ENCODE measurements around the gene DLEU7. TPM values are rescaled to one million over a fixed set of nuclear protein-coding genes. Genes with fewer than 3 reads are reported as not detected.

The DLEU7 gene
- total RNA-seq = not detected
- long read RNA-seq = 0 reads

- peak; percentile 28 for DNase-seq
- intact Hi-C loops (cut with micrococcal nuclease) = no loop called here
- no peak for ATAC-seq
Measured at GRCh38 chr13:50843257-50844083, at the start of gene DLEU7. Gene DLEU7 (minus strand): TSS chr13:50843692. CDS start chr13:50843646, 46 bp downstream.

GRCh38 chr13:50892210-50892944 lies 48.9 kb upstream of the DLEU7 start:
- intact Hi-C loops (cut with micrococcal nuclease) = no loop called here
- no peak for DNase-seq
- ATAC-seq = no peak

DNA sequence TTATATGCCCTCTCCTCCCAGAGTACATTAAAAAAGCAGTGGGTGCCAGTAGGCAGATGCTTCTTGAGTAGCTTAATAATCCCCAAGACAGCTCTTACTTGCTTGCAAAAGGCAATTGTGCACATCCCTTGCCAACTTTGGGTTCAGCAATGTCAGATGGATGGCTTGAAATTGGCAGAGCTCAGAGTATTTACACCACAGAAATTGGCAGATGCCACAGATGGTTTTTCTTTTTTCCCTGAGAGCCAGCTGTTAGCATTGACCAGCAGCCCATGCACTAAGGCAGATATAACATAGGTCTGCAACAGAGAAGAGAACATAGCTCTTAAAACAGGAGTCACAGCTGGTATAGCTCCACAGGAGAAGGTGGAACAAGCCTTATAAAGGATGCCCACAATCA lies 47.7 kb upstream of the DLEU7 start:
- ATAC-seq (no peak), DNase-seq (no peak)
- intact Hi-C loops (cut with micrococcal nuclease) = no loop called here

- ATAC-seq (no peak), DNase-seq (no peak)
- intact Hi-C loops (cut with micrococcal nuclease) = no loop called here
Measured at GRCh38 chr13:50889317-50889716, 45.8 kb upstream of the DLEU7 start.

DNA sequence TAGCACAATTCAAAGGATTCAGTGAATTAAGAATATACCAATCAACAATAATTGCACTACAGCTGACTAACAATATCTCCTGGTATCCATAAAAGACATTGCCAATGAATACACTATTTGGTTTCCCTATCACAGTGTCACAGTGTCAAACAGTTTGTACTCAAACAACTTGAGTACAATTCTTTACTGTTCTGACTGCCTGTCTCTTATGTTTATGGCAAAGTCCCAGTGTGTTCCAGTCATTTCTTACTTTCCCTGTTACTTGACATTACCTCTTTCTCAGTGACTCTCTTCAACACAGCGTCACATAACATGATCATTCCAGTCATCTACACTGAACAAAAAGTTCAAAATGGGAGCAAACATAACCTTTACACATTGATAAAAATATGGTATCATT lies 44.9 kb upstream of the DLEU7 start:
- DNase-seq = no peak
- ATAC-seq = no peak
- intact Hi-C loops (cut with micrococcal nuclease) = no loop called here

- ATAC-seq = no peak
- intact Hi-C loops (cut with micrococcal nuclease) = no loop called here
- no peak for DNase-seq
Measured at GRCh38 chr13:50887151-50887550, 43.7 kb upstream of the DLEU7 start.

DNA sequence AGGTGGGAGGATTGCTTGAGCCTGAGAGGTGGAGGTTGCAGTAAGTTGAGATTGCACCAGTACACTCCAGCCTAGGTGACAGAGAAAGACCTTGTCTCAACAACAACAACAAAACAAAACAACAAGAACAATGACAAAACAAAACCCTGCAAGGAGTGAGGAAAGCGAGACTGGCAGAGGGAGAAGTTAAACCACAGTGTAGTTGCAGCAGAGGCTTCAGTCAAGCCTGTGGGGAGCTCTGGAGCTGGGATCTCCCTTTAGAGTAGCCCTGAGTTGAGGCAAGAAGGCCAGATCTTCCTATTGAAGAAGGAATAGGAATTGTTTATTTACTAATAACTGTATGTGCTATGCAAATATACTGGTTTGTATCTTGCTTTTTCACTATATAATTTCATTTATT lies 40.8 kb upstream of the DLEU7 start:
- ATAC-seq (no peak), DNase-seq (no peak)
- intact Hi-C loops (cut with micrococcal nuclease) = no loop called here

- ATAC-seq = no peak
- no peak for DNase-seq
- intact Hi-C loops (cut with micrococcal nuclease) = no loop called here
Measured at GRCh38 chr13:50883728-50884127, 40.2 kb upstream of the DLEU7 start.

DNA sequence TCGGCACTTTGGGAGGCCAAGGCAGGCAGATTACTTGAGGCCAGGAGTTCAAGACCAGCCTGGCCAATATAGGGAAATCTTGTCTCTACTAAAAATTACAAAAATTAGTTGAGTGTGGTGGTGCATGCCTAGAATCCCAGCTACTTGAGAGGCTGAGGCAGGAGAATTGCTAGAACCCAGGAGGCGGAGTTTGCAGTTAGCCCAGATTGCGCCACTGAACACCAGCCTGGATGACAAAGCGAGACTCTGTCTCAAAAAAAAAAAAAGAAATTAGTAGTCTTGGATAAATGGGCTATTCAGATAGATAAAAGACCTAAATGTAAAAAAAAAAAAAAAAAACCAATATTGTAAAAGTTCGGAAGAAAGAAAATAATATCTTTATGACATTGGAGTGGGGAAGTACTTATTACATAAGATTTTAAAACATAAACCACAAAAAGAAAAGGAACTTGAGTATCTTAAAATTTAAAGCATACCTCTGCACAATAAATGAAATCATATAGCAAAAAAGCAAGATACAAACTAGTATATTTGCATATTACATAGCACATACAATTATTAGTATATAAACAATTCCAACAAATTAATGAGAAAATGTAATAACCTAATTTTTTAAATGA lies 39.4 kb upstream of the DLEU7 start:
- intact Hi-C loops (cut with micrococcal nuclease) = no loop called here
- ATAC-seq (no peak), DNase-seq (no peak)

GRCh38 chr13:50873991-50874390 lies 30.5 kb upstream of the DLEU7 start:
- ATAC-seq (no peak), DNase-seq (no peak)
- intact Hi-C loops (cut with micrococcal nuclease) = no loop called here

DNA sequence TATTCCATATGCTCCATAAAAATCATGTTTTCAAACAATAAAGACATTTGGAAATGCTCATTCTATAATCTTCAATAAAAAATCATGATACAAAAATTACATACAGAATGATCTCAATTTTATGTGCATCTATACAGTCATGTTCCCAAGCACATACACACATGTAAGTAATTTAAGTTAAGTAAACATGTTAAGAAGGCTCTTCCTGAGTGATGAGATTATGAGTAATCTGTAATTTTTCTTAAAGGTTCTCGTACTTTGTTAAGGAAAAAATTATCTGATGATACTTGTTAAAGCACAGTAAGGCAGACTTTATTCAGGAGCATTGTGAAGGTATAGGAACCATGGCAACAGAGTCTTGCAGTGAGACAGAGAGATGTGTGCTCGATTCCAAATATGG lies 30.0 kb upstream of the DLEU7 start:
- intact Hi-C loops (cut with micrococcal nuclease) = no loop called here
- ATAC-seq (no peak), DNase-seq (no peak)

DNA sequence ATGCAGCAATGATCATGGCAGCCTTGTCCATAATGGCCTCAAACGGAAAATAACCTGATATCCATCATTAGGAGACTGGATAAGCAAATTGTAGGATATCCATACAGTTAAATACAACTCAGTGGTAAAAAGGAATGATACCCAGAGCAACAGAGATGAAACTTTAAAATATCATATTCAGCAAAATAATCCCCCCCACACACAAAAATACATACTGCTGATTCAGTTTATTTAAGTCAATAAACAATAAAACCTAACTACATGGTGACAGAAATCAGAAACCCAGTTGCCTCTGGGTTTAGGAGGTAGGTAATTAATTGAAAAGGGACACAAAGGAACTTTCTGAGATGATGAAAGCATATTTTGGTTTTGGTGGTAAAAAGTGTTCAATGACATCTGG lies 27.9 kb upstream of the DLEU7 start:
- intact Hi-C loops (cut with micrococcal nuclease) = no loop called here
- ATAC-seq (no peak), DNase-seq (no peak)

- no peak for ATAC-seq
- intact Hi-C loops (cut with micrococcal nuclease) = no loop called here
- DNase-seq = no peak
Measured at GRCh38 chr13:50867637-50867945, 24.1 kb upstream of the DLEU7 start.

GRCh38 chr13:50866817-50867636 lies 23.5 kb upstream of the DLEU7 start:
- no peak for ATAC-seq
- intact Hi-C loops (cut with micrococcal nuclease) = no loop called here
- no peak for DNase-seq

DNA sequence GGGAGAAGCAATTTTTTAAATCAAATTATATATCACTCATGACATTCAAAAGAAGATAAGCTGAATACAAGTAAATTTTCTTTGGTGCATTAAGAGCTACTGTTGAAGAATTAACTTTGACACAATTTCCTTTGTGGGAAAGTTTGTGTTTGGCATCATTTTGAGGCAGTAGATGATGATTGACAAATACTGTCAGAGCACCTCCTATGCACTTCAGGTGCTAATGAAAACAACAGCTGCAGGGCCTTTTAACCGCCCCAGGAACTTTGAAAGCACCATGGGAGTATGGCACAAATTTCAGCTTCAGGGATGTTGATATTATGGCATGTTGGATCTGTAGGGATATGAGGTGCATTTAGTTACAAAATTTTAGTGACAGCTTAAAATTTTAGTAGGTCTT lies 21.0 kb upstream of the DLEU7 start:
- ATAC-seq = no peak

GRCh38 chr13:50855681-50856080 lies 12.2 kb upstream of the DLEU7 start:
- intact Hi-C loops (cut with micrococcal nuclease) = no loop called here
- no peak for DNase-seq
- ATAC-seq = no peak

More for the DNA sequence above, 21.0 kb upstream of the DLEU7 start:
- intact Hi-C loops (cut with micrococcal nuclease) = no loop called here
- no peak for DNase-seq

GRCh38 chr13:50850445-50850844 lies 7.0 kb upstream of the DLEU7 start:
- intact Hi-C loops (cut with micrococcal nuclease) = no loop called here
- DNase-seq = no peak
- no peak for ATAC-seq

GRCh38 chr13:50847501-50847900 lies 4.0 kb upstream of the DLEU7 start:
- ATAC-seq = no peak
- no peak for DNase-seq
- intact Hi-C loops (cut with micrococcal nuclease) = no loop called here

DNA sequence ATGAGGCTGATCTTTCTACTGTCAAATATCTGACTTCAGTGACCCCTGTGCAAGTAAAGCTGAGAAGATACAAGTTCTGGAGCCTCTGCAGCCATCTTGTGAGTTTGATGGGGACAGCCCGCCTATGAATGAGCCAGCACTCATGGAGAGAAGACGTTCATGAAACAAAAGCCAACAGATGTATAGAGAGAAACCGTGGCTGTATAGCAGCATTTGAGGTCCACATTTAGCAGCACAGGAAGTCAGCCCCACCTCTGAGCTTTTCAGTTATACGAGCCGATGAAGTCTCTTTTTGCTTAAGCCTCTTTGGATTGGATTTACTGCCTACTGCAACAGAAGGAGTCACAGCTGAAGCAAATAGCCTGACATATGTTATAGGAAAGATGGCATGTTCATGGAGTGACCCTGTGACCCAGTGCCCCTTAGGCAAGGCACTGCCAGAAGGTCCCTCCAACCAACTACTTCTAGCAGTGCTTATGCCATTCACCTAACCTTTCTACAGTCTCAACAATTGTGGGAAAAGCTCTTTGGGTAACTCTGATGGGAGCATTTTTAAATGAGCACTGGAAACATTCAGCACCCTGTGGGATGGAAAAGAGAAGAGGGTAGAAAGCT lies 3.5 kb upstream of the DLEU7 start:
- DNase-seq (no peak), ATAC-seq (no peak)
- intact Hi-C loops (cut with micrococcal nuclease) = no loop called here

Data from left ventricle myocardium superior (tissue), 1 donor.